GM12878 (cell line): ENCODE measurements around the gene NKG7.
A peak's percentile ranks its signal among the peaks of the same experiment; 100 is the strongest.

Experiments used
- BACH1 ChIP-seq: fragments of 450-650 bp; IDR thresholded peaks from 2 replicates; pipeline ENCODE4 v1.6.1; 2017; ENCODE audit warnings: mild to moderate bottlenecking, borderline replicate concordance
- CBX3 ChIP-seq: fragments of 200-600 bp; sonication (generic); IDR thresholded peaks from 2 replicates; pipeline ENCODE4 v1.6.1; 2016; ENCODE audit warnings: low read depth, borderline replicate concordance
- CHD2 ChIP-seq: IDR thresholded peaks from 2 replicates; pipeline ENCODE4 v1.6.1; 2011; ENCODE audit warnings: low read depth, low read length, improper control_type of control experiment, borderline replicate concordance
- CTCF ChIP-seq, 3 experiments: IDR thresholded peaks in 2 of 3; conservative IDR thresholded peaks in 1 of 3; 2 replicates each; pipeline ENCODE4 v1.5.1; 2011; ENCODE audit warnings: low read depth in 3 of 3, low read length in 3 of 3, mild to moderate bottlenecking in 3 of 3, control low read depth in 2 of 3, moderate library complexity in 2 of 3, inconsistent platforms in 1 of 3, mixed read lengths in 1 of 3; ENCODE audit not compliant: control insufficient read depth in 2 of 3, insufficient read depth in 1 of 3; ENCODE audit errors: extremely low read depth in 1 of 3
- EP300 ChIP-seq, 2 experiments: fragments of 150-350 bp in 1 of 2; IDR thresholded peaks; 2 replicates each; pipeline ENCODE4 v1.6.1; 2011 to 2012; ENCODE audit warnings: low read depth in 2 of 2, low read length in 2 of 2, borderline replicate concordance in 1 of 2, improper control_type of control experiment in 1 of 2, inconsistent platforms in 1 of 2; ENCODE audit not compliant: control insufficient read depth in 1 of 2
- ETV6 ChIP-seq, 2 experiments: fragments of 450-650 bp in 1 of 2; IDR thresholded peaks in 1 of 2; conservative IDR thresholded peaks in 1 of 2; 2 replicates each; pipeline ENCODE4 v1.6.1; 2014; ENCODE audit warnings: antibody characterized with exemption in 1 of 2, borderline replicate concordance in 1 of 2, low read depth in 1 of 2, mild to moderate bottlenecking in 1 of 2, moderate library complexity in 1 of 2
- MEF2B ChIP-seq: fragments of 450-650 bp; IDR thresholded peaks from 2 replicates; pipeline ENCODE4 v1.6.1; 2018; ENCODE audit warnings: mild to moderate bottlenecking, moderate library complexity; ENCODE audit not compliant: partially characterized antibody, poor library complexity, severe bottlenecking
- MYC ChIP-seq: IDR thresholded peaks from 2 replicates; pipeline ENCODE4 v1.6.1; 2011; ENCODE audit warnings: mild to moderate bottlenecking, low read length, moderate library complexity, inconsistent platforms; ENCODE audit not compliant: insufficient read depth, insufficient replicate concordance, insufficient read length, severe bottlenecking
- POLR2AphosphoS5 ChIP-seq: IDR thresholded peaks from 2 replicates; pipeline ENCODE4 v1.6.1; 2011; ENCODE audit warnings: mild to moderate bottlenecking, low read length, inconsistent platforms
- RAD21 ChIP-seq: IDR thresholded peaks from 2 replicates; pipeline ENCODE4 v1.6.1; 2011; ENCODE audit warnings: mild to moderate bottlenecking, low read depth, low read length, moderate library complexity; ENCODE audit not compliant: insufficient read depth
- RELB ChIP-seq: fragments of 450-650 bp; IDR thresholded peaks from 2 replicates; pipeline ENCODE4 v1.6.1; 2017; ENCODE audit warnings: low read depth, mild to moderate bottlenecking, moderate library complexity
- STAT3 ChIP-seq: IDR thresholded peaks from 2 replicates; pipeline ENCODE4 v1.6.1; 2011; ENCODE audit warnings: low read depth, low read length, improper control_type of control experiment
- SUZ12 ChIP-seq: fragments of 200-600 bp; sonication (generic); IDR thresholded peaks from one replicate; pipeline ENCODE4 v1.6.1; 2018; ENCODE audit warnings: antibody characterized with exemption, mild to moderate bottlenecking; ENCODE audit not compliant: unreplicated experiment
- ZBTB11 ChIP-seq: fragments of 450-650 bp; formaldehyde crosslinking; IDR thresholded peaks from 2 replicates; pipeline ENCODE4 v1.5.0; 2022; ENCODE audit warnings: mild to moderate bottlenecking, missing genetic modification characterization

DNA sequence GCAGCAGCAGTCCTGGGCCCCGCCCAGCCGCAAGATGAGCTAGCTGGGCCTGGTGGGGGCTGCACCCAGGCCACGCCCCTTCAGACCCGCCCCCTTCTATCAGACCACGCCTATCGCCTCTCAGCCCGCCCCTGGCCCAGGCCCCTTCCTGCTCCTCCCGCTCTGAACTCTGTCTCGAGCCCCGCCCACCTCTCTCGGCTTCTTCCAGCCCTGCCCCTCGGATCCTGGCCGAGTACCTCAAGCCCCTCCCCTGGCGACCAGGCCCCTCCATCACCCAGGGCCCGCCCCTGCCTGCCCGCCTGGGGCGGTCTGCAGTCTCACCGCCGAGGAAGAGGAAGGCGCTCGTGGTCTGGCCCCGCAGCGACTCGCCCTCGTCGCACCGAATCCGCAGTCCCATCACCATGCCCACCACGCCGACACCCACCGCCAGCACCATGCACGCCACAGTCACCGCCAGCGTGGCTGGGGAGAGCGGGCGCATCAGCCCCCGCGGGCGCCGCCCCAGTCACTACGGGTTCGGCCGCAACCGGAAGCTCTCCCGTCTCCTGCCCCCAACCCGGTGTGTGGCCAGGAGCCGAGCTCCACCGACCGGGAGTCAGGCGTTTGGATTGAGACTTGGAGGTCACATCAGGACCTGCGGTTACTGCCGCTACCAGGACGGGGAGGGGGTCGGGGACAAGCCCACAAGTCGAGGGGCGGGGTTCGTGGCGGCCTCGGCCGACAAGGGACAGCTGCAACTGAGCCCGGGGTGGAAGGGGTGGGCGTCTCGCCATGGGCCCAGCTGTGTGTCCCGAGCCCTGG, 4.7 kb downstream of the NKG7 start:
- TF ChIP-seq POLR2AphosphoS5 (no peak; the same call in 1 of the 2 replicates), CBX3 (no peak), BACH1 (peak; percentile 80), RELB (no peak), MEF2B (no peak), ZBTB11 (CRISPR knock-in tag) (no peak), CTCF (IDR thresholded peaks at IDR 0.05 in 2 of 3, conservative IDR thresholded peaks at IDR 0.05 in 1 of 3; ENCODE audit: control insufficient read depth in 2 of 3, extremely low read depth in 1 of 3, insufficient read depth in 1 of 3, low read depth in 3 of 3, low read length in 3 of 3) (no peak), ETV6 (conservative IDR thresholded peaks at IDR 0.05 in 1 of 2, IDR thresholded peaks at IDR 0.05 in 1 of 2; ENCODE audit: borderline replicate concordance in 1 of 2, low read depth in 1 of 2) (no peak), RAD21 (no peak), MYC (peak; percentile 7), CHD2 (no peak), SUZ12 (no peak), STAT3 (no peak), EP300 (IDR thresholded peaks at IDR 0.05; ENCODE audit: borderline replicate concordance in 1 of 2, control insufficient read depth in 1 of 2, low read depth in 2 of 2, low read length in 2 of 2) (no peak)
